ENCODE data around the gene ITPK1.

DNA sequence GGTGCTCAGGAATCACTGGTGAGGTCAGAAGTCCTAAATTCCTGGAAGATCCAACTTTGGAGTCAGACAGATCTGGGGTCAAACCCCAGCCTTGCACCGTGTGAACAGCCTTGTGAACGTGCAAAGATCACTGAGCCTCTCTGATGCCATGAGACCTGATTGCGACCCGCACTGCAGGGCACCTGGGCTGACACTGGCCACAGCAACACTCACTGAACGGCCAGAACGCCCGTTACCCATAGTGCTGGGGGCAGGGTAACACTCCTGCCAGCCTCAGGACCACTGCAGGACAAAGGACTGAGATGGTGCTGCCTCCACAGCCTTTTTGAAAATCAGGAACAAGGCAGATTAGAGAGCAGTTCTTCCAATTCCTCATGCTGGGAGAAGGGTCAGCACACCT, 164.5 kb downstream of the ITPK1 start:
- TF ChIP-seq, protein P1, sequence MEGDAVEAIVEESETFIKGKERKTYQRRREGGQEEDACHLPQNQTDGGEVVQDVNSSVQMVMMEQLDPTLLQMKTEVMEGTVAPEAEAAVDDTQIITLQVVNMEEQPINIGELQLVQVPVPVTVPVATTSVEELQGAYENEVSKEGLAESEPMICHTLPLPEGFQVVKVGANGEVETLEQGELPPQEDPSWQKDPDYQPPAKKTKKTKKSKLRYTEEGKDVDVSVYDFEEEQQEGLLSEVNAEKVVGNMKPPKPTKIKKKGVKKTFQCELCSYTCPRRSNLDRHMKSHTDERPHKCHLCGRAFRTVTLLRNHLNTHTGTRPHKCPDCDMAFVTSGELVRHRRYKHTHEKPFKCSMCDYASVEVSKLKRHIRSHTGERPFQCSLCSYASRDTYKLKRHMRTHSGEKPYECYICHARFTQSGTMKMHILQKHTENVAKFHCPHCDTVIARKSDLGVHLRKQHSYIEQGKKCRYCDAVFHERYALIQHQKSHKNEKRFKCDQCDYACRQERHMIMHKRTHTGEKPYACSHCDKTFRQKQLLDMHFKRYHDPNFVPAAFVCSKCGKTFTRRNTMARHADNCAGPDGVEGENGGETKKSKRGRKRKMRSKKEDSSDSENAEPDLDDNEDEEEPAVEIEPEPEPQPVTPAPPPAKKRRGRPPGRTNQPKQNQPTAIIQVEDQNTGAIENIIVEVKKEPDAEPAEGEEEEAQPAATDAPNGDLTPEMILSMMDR (conservative IDR thresholded peaks at IDR 0.05), result no peak
- TF ChIP-seq ZFX (IDR thresholded peaks at IDR 0.05), result no peak
